NCI-H2029 (cell line): ENCODE data around the gene CEND1.

Experiments
- DNase-seq: peaks from one replicate; lab custom pipeline; 2025; lab: John Stamatoyannopoulos, UW

Gene CEND1

DNA sequence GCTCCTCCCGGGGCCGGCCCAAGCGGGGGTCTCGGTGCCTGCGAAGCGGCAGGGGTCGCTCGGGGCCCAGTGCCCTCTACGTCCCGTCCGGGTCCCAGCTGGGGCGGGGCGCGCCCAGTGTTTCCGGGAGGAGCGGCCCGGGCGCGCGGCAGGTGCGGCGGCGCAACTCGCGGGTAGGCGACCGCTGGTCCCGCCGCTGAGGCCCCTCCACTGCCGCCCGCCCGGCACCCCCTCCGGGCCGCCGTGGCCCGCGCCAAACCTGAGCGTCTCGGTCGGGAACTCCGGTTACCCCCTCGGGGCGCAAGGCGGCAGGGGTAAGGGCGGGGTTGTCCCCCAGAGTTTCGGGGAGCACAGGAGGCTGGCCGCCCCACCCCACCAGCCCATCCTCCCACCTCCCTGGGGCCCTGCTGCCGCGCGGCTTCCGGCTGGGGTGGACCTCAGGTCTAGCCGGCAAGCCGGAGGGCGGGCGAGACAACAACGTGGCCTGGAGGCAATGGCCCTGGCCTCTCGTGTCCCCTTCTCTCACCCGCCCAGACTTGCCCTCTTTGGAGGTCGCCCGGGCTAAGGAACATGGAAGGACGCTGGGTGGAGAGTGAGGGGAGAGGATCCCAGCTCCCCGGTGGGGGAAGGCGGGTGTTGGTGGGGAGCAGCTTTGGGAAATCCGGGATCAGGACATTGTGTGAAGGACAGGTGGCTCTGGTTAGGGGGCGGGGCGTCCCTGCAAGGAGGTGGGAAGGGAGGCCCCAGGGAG is 37.4 kb upstream of the CEND1 start:
- DNase-seq: no peak

DNA sequence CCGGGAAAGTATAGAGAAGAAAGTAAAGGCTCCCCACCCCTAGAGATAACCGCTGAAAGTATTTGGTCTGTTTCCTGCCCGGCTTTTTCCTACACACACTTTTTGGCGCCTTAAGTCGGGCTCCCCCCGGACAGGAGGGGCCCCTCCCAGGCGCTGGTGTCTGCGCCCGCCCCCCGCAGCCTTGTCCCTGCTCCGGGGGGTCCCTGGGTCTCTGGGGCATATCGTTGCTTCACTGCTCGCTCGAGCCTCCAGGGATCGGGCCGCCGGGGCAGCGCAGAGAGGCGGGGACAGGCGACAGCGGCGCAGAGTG is 36.9 kb upstream of the CEND1 start:
- no peak for DNase-seq

DNA sequence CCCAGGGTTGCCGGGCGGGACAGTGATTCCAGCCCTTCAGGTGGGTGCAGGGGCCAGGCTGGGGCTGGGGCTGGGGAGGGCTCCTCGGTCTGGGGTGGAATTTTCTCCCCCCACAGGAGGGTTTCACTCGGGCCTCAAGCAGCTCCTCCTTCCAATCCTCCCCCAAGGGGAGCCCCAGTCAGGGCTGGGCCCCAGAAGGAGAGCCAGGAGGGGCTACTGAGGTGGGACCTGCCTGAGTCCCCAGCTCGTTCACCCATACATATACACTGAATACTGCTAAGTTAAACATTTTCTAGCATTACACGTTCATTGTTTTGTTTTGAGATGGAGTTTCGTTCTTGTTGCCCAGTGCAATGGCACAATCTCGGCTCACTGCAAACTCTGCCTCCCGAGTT is 36.3 kb upstream of the CEND1 start:
- no peak for DNase-seq

DNA sequence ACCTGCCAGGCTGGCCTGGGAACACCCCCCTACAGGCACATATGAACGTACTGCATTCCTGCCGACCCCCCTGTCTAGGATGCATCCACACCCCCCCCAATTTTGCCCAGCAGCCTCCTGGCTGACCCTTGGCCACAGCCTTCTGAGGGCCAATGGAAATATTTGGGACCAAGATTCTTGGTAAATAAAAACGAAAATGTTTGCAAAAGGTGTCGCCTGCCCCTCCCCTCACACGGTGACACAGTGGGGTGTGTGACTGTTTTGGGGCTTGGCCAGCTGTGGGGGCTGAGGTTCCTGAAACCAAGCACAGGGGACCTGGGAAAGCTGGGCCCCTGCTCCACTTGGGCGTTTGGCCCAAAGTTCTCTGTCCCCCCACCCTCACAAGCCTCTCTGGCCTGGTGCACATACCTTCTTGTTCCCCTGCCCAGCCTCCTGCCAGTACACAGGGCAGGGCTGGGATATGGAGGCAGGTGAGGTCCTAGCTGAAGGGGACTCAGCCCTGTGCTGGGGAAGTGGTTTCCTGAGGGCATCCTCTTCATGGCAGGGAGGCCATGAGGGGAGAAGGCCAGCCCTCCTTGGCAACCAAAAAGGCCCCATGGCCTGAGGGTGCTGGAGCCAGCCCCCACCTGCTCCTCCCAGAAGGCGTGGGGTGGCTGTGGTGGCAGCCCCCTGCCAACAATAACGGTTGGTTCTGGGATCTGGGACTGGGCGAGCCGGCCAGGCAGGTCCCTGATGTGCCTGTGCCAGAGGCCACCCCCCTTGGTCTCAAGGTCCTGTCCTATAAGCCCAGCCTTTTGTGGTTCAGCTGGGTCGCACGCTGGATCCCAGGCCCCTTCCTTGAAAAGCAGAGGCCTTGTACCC is 35.7 kb upstream of the CEND1 start:
- no peak for DNase-seq

DNA sequence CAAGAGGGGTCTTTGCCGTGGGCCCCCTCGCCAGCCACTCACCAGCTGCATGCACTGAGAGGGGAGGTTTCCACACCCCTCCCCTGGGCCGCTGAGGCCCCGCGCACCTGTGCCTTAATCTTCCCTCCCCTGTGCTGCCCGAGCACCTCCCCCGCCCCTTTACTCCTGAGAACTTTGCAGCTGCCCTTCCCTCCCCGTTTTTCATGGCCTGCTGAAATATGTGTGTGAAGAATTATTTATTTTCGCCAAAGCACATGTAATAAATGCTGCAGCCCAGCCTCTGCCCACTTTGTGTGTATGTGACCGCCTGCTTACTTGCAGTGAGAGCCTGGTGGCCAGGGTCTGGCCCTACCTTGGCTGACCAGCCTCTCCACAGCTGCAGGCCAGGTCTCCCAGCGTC is 35.1 kb upstream of the CEND1 start:
- DNase-seq: no peak

DNA sequence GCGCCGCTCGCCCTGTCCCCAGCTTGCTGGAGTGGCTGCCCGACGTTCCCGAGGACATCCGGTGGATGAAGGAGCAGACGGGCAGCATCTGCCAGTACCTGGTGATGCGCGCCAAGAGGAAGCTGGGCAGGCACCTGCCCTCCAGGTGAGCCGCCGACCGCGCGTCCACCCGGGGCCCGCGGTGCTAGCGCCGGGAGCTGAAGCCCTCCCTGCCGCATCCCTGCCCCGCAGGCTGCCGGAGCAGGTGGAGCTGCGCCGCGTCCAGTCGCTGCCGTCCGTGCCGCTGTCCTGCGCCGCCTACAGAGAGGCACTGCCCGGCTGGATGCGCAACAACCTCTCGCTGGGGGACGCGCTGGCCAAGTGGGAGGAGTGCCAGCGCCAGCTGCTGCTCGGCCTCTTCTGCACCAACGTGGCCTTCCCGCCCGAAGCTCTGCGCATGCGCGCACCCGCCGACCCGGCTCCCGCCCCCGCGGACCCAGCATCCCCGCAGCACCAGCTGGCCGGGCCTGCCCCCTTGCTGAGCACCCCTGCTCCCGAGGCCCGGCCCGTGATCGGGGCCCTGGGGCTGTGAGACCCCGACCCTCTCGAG is 34.5 kb upstream of the CEND1 start:
- peak; percentile 91 for DNase-seq

DNA sequence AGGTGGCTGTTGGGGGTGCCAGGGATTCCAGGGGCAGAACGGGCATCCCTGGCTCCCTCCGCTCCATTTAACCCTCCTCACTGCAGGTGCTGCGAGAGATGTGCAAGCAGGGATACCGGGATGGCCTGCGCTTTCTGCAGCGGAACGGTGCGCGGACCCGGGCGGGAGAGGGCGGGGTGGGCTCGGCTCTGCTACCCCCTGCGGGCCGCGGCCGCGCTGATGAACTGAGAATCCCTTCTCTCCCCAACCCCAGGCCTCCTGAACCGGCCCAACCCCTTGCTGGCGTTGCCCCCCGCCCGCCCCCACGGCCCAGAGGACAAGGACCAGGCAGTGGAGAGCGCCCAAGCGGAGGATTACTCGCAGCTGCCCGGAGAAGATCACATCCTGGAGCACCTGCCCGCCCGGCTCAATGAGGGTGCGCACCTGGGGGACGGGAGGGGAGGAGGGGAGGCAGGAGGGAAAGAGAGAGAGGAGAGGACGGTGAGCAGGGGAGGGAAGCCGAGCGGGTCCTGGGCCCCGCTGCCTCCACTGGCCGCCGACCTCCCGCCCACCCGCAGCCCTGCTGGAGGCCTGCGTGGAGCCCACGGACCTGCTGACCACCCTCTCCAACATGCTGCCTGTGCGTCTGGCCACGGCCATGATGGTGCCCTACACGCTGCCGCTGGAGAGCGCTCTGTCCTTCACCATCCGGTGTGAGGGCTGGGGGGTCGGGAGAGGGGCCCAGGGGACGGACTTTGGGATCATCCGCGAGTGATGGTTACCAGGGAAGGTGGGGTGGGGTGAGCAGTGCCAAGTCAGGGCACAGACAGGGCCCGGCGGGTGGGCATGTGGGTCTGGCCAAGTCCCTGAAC is 33.8 kb upstream of the CEND1 start:
- peak; percentile 34 for DNase-seq

DNA sequence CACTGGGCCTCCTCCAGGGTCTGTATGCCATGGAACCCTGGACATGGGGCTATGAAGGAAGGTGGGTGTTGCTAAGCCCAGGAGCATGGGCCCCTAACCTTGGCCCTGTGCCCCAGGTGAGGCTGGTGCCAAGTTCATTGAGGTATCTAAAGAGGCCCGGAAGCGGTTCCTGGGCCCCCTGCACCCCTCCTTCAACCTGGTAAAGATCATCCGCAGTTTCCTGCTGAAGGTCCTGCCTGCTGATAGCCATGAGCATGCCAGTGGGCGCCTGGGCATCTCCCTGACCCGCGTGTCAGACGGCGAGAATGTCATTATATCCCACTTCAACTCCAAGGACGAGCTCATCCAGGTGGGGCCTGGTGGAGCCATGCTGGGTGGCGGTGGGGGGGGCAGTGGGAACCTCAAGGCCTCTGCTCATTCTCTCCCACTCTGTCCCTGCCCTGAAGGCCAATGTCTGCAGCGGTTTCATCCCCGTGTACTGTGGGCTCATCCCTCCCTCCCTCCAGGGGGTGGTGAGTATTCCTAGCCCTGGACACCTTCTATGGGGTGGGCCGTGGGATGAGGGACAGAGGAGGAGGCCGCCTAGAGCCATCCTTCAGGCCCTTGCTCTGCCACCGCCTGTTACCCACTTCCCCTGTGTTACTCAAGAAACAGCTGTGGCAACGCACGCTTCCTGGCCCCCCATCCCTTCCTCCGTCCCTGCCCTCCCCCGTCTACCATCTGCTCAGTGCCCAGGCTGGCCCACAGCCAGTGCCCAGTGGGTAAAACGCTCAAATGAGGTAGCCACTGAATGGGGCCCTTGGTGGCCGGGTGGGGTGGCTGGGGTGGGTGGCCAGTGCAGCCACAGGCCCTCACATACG is 31.9 kb upstream of the CEND1 start:
- DNase-seq: no peak

DNA sequence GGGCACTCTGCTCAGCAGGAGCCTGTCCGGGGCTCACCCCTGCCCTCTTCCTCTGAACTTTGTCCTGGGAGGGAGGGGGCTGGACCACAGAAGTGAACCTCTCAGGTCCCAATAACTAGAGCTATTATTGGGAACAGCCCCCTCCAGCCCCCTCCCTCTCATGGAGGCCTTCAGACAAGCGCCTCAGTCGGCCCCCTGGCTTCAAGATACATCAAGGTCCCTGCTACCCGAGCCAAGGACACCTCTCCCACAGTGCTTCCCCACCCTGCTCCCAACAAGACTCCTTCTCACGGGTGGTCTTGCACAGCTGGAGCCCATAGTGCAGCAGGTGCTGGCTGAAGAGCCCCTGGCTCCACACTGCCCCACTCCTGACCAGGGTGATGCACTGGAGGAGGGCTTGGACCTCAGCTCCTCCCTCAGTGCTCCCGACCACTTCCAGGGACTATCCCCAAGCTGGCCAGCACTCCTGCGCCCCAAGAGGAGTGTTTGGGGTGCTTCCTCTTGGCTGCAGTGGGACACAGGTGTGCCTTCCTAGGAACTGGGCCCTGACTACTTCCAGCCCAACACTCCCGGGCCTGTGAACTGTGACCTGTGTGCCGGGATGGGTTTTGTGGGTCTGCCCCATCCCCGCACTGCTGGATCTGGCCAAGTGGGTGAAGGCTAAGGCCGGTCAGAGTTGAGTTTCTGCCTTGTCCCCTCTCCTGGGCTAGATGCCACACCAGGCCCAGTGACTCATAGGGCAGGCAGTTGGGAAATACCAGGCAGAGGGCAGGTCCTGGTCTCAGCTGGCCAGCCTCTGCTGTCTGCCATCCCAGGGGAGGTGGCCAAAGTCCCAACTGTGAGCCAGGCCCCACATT is 31.0 kb upstream of the CEND1 start:
- no peak for DNase-seq

DNA sequence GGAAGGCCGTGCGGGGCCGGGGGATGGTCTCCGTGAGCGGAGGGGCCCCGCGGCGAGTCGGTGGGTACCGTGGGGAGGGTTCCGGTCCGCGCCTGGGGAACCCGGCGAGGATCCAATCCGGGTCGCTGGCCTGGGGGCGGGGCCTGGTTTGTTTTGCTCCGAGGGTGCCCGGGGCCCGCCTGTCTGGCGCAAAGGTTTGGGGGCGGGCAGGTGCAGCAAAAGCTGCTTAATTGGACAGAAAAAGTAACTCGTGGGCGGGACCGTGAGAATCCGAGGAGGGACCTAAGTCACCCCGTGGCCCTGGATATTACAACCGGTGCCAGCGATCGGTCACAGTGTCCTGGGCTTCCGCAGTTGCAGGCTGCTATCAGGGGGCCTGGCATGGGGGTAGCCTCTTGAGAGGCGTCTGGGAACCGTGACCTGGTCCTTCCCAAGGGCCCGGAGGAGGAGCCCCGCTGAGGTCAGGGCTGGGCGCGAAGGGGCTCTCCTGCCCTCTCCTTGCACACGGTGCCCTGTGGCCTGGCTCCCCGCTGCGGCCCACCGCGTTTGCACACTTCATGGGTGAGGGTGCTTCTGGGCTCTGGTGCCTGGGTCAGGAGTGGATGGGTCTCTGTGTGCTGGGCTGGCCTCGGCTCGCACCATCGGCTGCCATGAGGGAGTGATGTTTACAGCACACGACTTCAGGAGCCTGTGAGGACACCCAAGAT is 30.2 kb upstream of the CEND1 start:
- peak; percentile 92 for DNase-seq

DNA sequence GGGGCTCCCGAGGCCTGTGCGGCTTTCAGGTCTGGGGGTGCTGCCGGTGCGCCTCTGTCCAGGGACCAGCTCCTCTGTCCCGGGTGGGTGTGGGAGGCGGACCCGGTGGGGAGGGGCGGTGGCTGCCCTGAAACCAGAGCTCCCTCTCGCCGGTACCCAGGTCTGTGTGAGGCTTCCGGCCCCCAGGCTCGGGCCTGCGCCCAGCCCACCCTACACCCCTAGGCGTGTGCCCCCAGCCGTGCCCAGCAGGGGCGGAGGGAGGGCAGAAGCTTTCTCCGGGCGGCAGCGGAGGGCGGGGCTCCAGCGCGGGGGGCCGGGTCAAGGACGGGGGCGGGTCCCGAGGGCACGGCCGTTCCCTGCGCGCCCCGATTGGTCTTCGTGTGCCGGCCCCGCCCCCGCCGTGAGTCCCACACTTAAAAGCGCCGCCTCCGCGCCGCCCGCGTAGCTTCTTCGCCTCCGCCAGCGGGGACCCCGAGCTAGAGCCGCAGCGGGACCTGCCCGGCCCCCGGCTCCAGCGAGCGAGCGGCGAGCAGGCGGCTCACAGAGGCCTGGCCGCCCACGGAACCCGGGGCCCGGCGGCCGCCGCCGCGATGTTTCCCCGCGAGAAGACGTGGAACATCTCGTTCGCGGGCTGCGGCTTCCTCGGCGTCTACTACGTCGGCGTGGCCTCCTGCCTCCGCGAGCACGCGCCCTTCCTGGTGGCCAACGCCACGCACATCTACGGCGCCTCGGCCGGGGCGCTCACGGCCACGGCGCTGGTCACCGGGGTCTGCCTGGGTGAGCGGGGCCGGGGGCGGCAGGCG is 29.4 kb upstream of the CEND1 start:
- peak; percentile 80 for DNase-seq

DNA sequence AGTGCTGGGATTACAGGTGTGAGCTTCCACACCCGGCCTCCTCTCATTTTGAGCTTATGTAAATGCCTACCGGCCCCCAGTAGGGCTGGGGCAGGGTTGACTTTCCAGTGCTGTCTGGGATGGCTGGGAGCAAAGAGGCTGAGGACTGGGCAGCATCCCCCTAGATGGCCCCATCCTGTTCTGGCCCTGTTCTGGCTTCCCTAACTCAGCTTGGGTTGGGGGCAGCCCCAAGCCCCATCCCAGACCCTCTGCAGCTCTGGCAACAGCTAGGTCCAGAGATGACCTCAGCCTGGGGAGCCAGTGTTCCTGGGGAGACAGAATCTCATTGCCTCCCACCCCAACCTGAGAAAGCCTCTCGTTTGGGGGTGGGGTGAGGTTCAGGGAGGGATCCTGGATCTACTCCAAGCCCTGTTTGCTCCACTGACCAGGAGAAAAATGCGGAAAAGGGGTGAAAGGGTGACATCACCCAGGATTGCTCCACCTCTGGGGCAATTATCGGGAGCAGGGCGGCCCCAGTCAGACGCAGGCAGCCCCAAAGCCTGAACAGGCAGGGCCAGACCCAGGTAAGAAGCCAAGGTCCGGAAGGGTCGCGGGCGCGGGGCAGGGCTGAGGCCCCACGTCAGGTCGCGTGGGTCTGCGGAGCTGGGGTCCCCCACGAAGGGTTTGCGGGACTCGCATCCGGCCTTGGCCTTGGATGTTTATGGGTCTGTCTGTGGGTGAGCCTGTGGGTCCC is 28.7 kb upstream of the CEND1 start, which contains the start of gene PNPLA2:
TSS of gene PNPLA2 (plus strand) at position 519 of the 733 bp plus-strand sequence. CDS start 805 bp downstream, outside the sequence.
- DNase-seq: no peak

DNA sequence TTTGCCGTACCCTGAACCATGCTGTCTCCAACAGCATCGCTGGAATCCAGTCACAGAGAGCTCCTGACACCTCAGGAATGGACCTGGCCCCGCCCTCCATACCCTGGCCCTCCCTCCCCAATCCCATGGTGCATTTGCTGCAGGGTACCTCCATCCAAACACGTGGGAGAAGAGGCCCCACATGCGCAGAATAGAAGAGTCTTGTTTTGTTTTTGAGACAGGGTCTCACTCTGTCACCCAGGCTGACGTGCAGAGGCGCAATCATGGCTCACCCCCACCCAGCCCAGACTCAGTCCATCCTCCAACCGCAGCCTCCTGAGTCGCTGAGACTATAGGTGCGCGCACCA is 26.5 kb upstream of the CEND1 start:
- no peak for DNase-seq

DNA sequence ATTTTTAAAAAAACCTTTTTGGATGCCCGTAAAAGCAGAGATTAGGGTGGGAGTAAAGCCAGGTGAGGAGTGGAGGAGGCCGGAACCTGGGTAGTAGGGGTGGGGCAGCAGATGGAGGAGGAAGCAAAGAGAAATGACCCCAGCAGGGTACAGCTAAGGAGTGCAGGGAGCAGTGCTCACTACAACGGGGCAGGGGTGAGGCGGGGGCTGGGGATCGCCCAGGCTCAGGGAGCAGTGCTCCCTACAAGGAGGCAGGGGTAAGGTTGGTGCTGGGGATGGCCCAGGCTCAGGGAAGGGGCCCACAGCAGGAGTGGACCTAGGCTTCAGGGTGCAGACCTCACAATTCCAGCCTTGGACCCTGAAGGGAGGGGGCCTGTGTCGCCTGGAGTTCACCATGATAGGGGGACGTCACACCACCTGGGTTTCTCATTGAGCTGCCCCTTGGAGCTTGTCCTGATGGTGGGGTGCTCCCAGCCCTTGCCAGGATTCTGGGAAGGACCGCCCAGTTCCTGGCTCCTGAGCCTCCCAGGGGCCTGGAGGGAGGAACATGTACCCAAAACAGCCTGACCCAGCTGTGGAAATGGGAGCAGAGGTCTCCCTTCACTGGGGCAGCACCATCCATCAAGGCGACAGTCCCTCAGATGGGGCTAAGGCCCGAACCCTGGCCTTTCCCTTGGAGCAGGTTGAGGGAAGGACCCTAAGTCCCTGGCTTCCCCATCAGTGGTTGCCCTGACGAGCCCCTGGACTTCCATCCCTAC is 26.0 kb upstream of the CEND1 start:
- no peak for DNase-seq

DNA sequence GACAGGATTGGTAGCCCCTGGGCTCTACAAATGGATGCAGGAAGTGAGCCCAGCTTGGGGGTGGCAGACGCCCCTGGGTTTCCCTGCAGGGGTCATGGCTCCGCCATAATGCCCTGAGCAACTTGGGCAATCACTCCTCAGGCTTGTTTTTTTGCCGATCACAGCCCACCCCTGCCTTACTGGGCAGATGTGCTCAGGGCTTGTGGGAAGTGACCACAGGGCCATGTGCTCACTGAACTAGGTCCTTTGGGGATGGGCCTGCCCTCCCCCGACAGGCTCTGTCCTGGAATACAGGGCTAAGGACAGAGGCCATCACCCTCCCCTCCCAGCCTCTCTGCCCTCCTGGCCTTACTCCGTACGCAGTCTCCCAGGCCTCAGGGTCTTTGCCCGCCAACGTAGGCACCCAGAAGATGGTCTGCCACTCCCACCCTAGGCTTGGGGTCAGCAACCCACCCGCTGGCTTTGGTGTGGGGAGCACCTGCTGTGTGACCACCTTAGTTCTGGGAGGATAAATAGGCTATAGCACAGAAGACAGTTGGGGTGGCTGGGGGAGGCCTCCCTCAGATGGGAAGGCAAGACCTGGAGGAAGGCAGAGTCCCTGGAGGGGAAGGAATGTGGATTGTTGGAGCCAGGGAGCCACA is 23.7 kb upstream of the CEND1 start:
- no peak for DNase-seq

DNA sequence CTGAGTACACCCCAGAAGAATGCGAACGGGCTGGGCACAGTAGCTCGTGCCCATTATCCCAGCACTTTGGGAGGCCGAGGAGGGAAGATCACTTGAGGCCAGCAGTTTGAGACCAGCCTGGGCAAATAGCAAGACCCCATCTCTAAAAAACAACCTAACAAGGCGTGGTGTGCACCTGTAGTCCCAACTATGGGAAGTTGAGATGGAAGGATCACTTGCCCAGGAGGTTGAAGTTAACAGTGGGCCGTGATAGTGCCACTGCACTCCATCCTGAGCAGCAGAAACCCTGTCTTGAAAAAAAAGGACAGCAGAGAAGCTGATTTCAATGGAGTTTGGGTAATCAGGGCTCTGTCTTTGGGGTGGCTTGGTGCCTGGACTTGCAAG is 23.2 kb upstream of the CEND1 start:
- DNase-seq: no peak

DNA sequence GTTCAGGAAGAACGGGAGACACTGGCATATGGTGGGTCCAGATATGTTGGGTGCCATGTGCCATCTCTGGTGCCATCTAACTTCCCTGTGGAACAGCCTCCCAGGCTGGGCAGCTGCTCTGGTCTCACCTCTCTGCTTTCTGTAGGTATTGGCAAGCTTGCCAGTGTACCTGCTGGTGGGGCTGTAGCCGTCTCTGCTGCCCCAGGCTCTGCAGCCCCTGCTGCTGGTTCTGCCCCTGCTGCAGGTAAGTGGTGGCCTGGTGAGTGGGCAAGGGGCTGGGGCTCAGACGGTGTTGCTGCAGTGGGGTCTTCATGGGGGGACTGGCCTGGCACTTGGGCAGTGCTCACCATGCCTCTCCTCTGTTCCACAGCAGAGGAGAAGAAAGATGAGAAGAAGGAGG is 22.5 kb upstream of the CEND1 start:
- DNase-seq: no peak
